HG02973 (cell line): Measurements from ENCODE around the gene SIPA1L3.
A peak's percentile ranks its signal among the peaks of the same experiment; 100 is the strongest.

Source experiments
- ATAC-seq: cut with Tn5 transposase; IDR thresholded peaks from one replicate; pipeline ENCODE4 v1.9.1; 2021; ENCODE audit warnings: moderate library complexity; ENCODE audit not compliant: unreplicated experiment

SIPA1L3 gene

DNA sequence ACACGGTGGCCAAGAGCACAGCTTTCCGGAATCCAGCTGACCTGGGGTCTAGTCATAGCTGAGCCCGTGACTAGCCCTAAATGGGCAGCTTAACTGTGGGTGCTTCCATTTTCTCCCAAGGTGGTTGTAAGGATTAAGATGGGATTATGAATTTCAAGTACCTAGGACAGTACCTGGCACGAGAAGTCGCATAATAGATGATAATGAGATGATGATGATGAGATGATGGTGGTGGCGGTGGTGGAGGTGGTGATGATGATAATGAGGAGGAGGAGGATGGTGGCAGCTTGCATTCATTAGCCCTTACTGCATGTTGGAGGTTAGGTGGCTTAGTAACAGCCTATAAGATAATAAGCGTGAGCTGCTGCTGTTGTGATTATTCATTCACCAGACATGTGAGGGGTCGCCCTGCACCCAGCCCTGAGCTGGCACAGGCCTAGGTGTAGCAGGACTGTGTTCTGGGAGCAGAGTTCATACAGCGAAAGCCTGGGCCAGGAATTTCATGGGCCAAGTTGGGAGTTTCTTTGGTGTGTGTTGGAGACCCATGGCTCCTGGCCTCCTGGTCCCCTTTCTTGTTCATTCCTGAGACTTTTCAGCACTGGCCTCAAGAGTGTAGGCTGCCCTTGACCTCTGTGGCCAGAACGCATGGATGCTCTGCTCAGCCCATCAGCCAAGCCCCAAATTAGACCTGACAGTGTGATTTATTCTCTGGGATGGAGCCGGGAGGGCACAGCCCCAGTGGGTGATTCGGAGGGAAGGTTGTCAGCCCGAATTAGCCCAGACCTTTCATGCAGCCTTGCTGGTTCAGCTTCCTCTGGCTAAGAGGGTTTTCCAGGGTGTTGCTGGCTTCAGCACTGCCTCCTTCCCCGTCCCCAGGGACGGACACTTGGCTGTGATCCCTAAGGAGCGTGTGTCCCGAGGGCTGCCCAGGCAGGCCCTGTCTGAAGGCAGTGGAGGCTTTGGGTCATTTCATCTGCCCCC, 128.8 kb downstream of the SIPA1L3 start:
- ATAC-seq, result no peak

DNA sequence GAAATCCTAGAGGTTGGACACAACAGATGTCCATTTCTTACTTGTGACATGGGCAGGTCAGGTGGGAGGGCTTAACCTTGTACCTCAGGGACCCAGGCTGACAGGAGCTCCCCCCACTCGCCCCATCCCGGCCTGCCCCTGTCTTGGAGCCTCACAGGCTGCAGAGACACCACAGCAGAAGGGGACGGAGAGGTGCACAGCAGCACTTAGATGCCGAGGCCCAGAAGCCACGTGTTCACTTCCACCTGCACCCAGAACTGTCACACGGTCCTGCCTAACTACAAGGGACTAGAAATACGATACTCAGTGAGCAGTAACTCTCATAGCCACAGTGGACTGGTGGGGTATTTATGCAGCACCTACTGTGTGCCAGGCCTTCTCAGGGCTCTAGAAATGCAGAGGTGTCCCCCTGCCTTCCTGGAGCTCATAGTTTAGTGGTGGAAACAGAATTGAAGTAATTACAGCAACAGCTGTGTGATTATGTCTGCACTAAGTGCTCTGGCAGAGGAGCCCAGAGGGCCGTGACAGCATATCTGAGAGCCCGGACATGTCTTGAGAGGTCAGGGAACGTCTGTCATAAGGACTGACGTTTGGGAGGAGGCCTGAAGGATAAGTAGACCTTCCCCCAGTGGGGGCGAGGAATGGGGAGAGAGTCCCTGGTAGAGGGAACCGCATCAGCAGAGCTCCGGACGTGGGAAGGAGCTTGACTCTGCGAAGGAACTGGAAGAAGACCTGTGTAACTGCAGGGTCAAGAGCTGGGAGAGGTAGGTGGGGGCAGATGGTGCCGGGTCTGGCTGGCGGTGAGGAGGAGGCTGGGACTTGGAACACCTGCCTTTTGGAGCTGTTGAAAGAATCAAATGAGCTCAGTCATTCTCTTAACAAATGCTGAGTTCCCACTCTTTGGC, 130.0 kb downstream of the SIPA1L3 start:
- ATAC-seq, result no peak

- no peak for ATAC-seq
Measured at GRCh38 chr19:38039966-38040365, 133.0 kb downstream of the SIPA1L3 start.

DNA sequence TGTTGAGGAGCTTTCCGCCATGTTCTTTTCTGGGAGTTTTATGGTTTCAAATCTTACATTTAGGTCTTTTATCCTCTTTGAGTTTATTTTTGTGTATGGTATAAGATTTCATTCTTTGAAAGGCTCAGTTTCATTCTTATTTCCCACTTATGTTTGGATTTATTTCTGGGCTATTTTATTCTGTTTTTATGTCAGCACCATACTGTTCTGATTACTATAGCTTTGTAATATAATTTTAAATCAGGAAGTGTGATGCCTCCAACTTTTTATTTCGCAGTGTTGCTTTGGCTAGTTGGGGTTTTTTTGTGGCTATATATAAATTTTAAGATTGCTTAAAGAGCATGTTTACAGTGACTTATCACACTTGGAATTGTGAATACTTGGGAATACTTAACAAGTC, 135.1 kb downstream of the SIPA1L3 start:
- ATAC-seq, result no peak

- ATAC-seq, result no peak
Measured at GRCh38 chr19:38043649-38044144, 136.7 kb downstream of the SIPA1L3 start.

GRCh38 chr19:38044267-38045111, 137.5 kb downstream of the SIPA1L3 start:
- ATAC-seq, result no peak

DNA sequence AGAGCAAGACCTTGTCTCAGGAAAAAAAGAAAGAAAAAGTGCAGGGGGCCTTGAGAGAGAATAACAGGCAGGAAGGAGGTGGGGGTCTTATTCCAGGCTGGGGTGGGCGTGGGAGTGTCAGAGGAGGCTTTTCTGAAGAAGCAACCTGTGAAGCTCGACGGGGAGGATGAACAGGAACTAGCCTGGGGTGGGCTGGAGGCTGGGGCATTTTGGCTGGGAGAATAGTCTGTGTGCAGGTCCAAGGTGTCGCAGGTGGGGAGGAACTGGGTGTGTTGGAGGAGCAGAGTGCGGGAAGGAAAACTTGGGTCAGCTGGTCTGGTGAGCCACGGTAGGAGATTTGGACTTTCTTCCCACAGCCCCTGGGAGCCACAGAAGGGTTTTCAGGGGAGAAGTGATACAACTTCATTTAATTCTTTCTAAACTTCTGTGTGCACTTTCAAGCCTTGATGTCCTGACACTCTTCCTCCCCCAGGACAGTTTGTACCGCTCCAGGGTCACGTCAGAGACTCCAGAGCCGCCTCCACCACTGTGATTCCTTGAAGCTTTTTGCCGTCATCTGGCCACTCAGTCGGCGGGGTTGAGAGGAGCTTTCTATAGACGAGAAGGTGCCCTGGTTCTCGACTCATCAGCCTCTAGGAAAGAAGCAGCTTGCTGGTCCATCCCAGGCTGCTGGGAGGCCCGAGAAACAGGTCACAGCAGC, 138.7 kb downstream of the SIPA1L3 start:
- no peak for ATAC-seq

DNA sequence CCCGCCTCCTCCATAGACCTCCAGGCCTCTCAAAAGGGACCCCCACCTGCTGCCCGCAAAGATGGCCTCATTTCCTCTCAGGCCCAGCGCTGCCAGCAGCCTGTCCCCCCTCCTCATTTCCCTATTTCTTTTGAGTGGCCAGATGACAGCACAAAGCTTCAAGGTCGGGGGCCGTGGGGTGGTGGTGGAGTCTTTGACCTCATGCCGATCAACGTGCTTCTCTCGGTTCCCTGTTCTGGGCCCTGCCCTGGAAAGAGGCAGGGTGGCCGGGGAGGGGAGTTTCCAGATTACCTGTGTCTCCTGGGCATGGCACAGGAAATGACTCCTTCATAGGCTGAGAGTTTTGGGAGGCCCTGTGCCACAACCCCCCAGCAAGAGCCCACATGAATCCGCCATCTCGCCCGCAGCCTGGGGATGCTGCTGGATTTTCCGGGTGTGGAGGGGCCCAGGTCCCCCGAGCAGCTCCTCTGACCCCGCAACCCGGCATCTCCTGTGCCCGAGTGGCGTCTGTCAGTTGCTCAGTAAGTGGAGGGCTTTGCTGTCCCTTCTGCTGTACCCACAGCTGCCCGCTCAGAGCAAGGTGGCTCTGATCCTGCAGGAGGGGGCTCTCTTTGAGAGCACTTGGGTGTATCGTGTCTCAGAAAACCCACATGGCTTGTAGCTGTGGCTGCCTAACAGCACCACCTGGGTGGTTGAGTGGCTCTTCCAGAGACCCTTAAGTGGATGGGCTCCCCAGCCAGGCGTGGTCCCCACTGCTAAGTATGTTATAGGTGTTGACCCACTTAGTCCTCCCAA, 139.4 kb downstream of the SIPA1L3 start:
- no peak for ATAC-seq

DNA sequence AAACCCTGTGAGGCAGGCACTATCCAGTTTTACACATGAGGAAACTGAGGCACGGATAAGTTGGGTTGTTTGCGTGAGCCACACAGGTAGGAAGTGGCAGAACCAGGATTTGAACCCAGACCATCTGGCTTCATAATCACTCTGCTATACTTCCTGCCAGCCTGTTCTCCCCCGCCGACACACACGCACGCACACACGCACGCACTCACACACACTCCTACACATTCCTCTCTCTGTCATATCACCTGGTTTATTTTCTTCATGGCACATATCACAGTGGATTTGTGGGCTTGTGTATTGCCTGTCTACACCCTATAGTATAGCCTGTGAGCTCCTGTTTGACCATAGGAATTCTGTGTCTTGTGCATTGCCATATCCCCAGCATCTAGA, 140.0 kb downstream of the SIPA1L3 start:
- no peak for ATAC-seq

GRCh38 chr19:38047641-38048040, 140.6 kb downstream of the SIPA1L3 start:
- ATAC-seq, result no peak

DNA sequence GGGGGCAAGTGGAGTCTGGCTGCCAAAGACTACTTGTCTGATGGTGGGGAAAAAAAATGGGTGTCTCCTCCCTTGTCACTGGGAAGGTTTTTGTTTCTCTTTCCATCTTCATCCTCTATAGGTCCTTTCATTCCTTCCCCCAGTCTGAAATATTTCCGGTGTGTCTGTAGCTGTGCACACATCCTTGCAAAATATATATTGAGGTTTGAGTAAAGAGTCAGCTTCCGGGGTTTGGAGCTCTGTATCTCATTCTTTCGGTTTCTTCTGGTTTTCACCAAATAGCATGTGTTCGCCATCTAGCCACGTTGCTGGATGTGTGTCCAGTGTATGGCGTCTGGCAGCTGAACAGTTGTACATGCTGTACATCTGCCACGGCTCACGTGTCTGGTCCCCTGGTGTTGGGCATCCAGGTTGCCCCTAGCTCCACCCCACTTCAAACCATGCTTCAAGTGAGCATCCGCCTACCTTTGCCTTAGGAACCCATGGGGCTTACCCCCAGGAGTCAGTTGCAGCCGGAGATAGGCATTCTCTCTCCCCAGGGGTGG, 142.2 kb downstream of the SIPA1L3 start:
- peak; percentile 42 for ATAC-seq

DNA sequence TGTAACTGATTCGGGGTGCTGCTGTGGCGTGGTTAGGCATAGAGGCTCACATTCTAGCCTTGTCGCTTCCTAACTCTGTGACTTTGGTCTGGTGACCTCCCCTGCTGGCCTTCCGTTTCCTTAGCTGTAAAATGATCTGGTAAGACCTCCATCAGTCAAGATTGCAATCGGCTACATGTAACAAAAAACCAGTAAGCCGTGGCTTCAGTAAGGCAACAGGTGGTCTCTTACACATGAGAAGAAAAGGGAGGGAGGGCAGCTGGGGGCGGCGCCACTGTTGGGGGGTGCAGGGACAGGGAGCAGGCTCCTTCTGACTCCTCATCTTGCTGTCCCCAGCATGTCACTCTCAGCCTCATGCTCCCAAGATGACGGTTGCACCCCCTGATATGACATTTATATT, 148.0 kb downstream of the SIPA1L3 start:
- ATAC-seq, result no peak

GRCh38 chr19:38055655-38056521, 148.9 kb downstream of the SIPA1L3 start:
- ATAC-seq, result no peak

- no peak for ATAC-seq
Measured at GRCh38 chr19:38056646-38057045, 149.6 kb downstream of the SIPA1L3 start.

- ATAC-seq, result no peak
Measured at GRCh38 chr19:38057959-38058690, 151.1 kb downstream of the SIPA1L3 start.

DNA sequence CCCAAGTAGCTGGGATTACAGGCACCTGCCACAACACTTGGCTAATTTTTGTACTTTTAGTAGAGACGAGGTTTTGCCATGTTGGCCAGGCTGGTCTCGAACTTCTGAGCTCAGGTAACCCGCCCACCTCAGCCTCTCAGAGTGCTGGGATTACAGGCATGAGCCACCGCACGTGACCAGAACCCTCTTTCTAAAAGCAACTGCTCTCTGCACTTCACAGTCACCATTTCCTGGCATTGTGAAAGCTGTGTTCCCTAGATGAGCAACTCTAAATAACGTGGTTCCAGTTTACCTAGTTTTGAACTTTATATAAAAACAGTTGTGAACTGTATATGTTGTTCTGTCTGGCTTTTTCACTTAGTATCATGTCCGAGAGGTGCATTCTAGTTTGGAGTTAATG, 152.9 kb downstream of the SIPA1L3 start:
- ATAC-seq, result no peak

DNA sequence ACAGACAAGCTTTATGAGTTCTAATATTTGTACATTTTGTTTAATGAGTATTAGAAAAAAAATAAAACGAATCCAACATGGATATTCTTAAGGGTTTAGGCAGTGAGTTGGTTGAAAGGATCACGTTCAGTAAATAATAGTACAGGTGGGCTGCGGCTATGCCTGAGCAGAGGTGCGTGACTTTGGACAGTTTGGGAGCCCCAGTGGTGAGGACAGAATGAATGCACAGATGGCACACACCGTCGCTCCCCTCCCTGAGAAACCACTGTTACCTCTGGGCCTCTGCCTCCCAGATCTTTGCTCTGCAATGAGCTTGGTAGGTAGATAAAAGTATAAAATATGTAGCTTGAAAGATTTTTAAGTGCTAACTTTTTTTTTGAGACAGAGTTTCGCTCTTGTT, 153.3 kb downstream of the SIPA1L3 start:
- no peak for ATAC-seq
